Pancreas (tissue), 10 donors: ENCODE data around the gene PTPRK. TPM values are rescaled to one million over a fixed set of nuclear protein-coding genes. Genes with fewer than 3 reads are reported as not detected.

ENCODE experiments used
- ATAC-seq, 4 donors: fragments of 200-7000 bp; cut with Tn5 transposase; one replicate each; pipeline versions ENCODE4 v1.8.0 to v1.9.1; 2020; ENCODE audit warnings: mild to moderate bottlenecking in 4 of 4, moderate library complexity in 4 of 4
- DNase-seq, 6 donors: peaks; one replicate each; pipeline ENCODE4 v3.0.0-alpha.2; 2020
- FAIRE-seq: peaks from 2 replicates; lab custom pipeline; 2012; peaks lifted over from hg19 to GRCh38; lab: Jason Lieb, UNC
- H3K27ac ChIP-seq, 4 donors: fragments of 200-600 bp; sonication (generic); 1 replicate in 3 of 4; 2 replicates in 1 of 4; pipeline versions ENCODE4 v1.5.0 to v1.8.0; 2020
- H3K27me3 ChIP-seq, 4 donors: fragments of 200-600 bp; one replicate each; pipeline ENCODE4 v1.8.0; 2021
- H3K36me3 ChIP-seq, 3 donors: fragments of 200-600 bp; sonication (generic) in 1 of 3; one replicate each; pipeline versions ENCODE4 v1.5.0 to v1.8.0; 2020 to 2021
- H3K4me1 ChIP-seq, 3 donors: fragments of 200-600 bp; one replicate each; pipeline ENCODE4 v1.8.0; 2021
- H3K4me3 ChIP-seq, 4 donors: fragments of 200-600 bp; sonication (generic) in 2 of 4; one replicate each; pipeline versions ENCODE4 v1.5.0 to v1.8.0; 2020 to 2021
- H3K9me3 ChIP-seq, 4 donors: fragments of 200-600 bp; one replicate each; pipeline ENCODE4 v1.8.0; 2021
- WGBS, 2 donors: extraction: QIAGEN DNeasy Blood & Tissue Kit; methylation state at CpG; one replicate each; pipeline ENCODE4 v1.1.7; 2013; 5-methylcytosine and 5-hydroxymethylcytosine counted together
- intact Hi-C, 3 donors: fragments of 100-400 bp; cut with DNase I; formaldehyde crosslinking; loops; one replicate each; pipeline versions ENCODE4 v1.11.1 to v1.14.2; 2022
- polyA plus RNA-seq, 2 donors: library from polyadenylated mRNA; stranded (reverse); fragments of 200-250 nt; gene quantifications; one replicate each; pipeline ENCODE4 v1.2.3, GENCODE V29; 2013
- total RNA-seq, 6 donors: library from RNA; stranded (reverse); fragmentation: NEBNext Ultra II Directional in 4 of 6; extraction: Animal tissue kit (Norgen Biotek cat#: 25700) in 4 of 6; gene quantifications; one replicate each; pipeline versions ENCODE4 v1.2.1 to v1.2.4, GENCODE V29; 2021 to 2023
- TF ChIP-seq, protein P1 (sequence below), 4 donors: fragments of 200-600 bp; sonication (generic) in 3 of 4; IDR thresholded peaks; one replicate each; pipeline versions ENCODE4 v1.5.0 to v1.8.0; 2021; ENCODE audit warnings: antibody characterized with exemption in 4 of 4
- donor health status: healthy with polysubstance abuse.
- donor health status: DM: no; HTN: no; CAD: no; lungs with moderate emphysema.
- donor health status: DM: no; HTN: no; CAD: no.
- donor health status: control.
- donor health status: control.
- donor health status: Bipolar disorder and iron deficiency.
- donor health status: DM: yes; HTN: yes; CAD: no.
- donor health status: DM: no; HTN: no; CAD: no.
- donor health status: DM: no; HTN: no; CAD: no.
- donor health status: DM: yes; HTN: yes; CAD: no.

PTPRK gene
- total and polyA plus RNA-seq, 8 donors = 10.5 to 72.7 (median 51.7) TPM

DNA sequence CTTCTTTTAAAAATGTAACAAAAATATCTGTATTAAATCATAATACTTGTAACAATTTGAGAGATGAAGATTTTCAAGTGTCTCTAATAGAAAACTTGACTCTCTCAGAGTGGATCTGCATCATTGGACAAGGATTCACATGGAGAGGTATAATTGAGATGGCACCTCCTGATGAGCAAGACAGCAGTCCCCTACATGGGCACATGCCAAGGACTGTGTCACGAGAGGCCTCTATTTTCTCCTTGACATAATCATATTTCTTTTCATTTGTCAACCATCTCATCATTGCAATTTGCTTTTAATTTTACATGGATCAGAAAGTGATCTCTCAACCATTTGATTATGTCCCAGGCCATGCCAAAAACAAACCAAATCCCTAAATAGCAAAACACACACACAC lies 412.7 kb downstream of the PTPRK start:
- Histone ChIP-seq H3K4me1 (peaks cover 0 to 19% (median 6%) of the 10 kb centered on the region in 3 donors), H3K27ac (no peak overlapping the region)
- TF ChIP-seq, protein P1, sequence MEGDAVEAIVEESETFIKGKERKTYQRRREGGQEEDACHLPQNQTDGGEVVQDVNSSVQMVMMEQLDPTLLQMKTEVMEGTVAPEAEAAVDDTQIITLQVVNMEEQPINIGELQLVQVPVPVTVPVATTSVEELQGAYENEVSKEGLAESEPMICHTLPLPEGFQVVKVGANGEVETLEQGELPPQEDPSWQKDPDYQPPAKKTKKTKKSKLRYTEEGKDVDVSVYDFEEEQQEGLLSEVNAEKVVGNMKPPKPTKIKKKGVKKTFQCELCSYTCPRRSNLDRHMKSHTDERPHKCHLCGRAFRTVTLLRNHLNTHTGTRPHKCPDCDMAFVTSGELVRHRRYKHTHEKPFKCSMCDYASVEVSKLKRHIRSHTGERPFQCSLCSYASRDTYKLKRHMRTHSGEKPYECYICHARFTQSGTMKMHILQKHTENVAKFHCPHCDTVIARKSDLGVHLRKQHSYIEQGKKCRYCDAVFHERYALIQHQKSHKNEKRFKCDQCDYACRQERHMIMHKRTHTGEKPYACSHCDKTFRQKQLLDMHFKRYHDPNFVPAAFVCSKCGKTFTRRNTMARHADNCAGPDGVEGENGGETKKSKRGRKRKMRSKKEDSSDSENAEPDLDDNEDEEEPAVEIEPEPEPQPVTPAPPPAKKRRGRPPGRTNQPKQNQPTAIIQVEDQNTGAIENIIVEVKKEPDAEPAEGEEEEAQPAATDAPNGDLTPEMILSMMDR (IDR thresholded peaks at IDR 0.05) = no peak

DNA sequence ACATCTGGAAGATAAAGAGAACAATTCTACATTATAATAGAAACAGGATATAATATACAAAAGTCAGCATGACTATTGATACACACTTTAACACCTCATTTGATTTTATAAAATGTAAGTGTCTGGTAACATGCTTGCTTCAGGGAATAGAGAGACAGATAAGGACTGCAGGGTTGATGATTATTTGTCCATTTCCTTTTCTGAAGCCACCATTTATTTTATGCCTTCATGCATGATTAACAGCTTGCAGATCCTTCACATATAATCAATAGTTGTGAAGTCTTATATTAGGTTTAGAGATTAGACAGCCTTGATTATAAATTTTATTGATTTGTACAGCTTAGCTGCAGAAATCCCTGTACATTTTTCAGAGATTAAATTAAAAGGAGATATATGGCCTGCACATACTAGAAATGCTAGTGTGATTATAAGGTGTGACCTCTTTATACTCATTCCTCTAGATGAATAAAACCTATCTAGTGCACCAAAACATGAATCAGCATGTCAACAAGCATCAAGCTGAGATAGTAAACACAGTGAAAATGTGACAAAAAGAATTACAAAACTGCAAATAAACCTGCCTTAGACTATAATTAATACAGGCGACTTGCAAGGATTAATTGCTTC lies 420.7 kb downstream of the PTPRK start:
- no peaks in the 10 kb centered on the region for H3K9me3 ChIP-seq
- no peaks in the 10 kb centered on the region for H3K27me3 ChIP-seq
- peaks cover 3 to 5% (median 4%) of the 10 kb centered on the region in 3 donors for H3K4me1 ChIP-seq
- FAIRE-seq = no peak
- H3K36me3 ChIP-seq = no peaks in the 10 kb centered on the region
- ATAC-seq = no peak
- intact Hi-C loops = no loop called here
- H3K4me3 ChIP-seq = no peak overlapping the region
- WGBS, 2 donors = 52 to 57% methylated on average over 1 of the region's 1 CpG
- TF ChIP-seq, protein P1 (IDR thresholded peaks at IDR 0.05) = no peak
- no peak overlapping the region for H3K27ac ChIP-seq
- no peak for DNase-seq

More for the DNA sequence above, 412.7 kb downstream of the PTPRK start:
- no peaks in the 10 kb centered on the region for H3K9me3 ChIP-seq
- H3K27me3 ChIP-seq = no peaks in the 10 kb centered on the region
- ATAC-seq (no peak), FAIRE-seq (no peak), DNase-seq (no peak)
- 82 to 98% methylated on average over 1 of the region's 1 CpG for WGBS, 2 donors
- no peak overlapping the region for H3K4me3 ChIP-seq
- H3K36me3 ChIP-seq = no peaks in the 10 kb centered on the region
- intact Hi-C loops = no loop called here

DNA sequence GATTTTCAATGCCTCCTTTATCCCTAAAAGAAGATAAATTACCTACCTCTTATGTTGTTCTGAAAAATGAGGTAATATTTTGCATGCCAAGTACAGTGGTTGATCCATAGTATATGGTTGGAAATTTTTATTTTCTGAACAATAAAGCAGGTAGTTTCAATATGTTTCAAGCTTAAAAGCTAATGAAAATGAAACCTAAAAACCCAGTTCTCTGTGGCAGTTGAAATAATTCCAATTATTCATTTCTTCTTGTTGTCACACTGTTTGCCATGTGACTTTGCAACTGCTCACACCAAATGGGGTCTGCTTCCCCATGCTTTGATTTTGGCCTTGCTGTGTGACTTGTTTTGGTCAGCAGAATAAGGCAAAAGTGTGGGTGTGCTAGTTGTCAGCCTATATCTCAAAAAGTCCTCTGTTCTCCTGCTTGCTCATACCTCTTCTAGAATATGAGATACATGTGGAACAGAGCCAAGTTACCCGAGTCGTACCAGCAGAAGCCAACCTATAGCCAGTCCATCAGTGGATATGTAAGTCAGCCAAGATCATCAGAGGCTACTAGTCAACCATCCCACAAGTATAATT lies 422.3 kb downstream of the PTPRK start:
- ATAC-seq = no peak
- FAIRE-seq = no peak
- Histone ChIP-seq H3K36me3 (no peaks in the 10 kb centered on the region), H3K9me3 (no peaks in the 10 kb centered on the region), H3K27me3 (no peaks in the 10 kb centered on the region), H3K27ac (no peak overlapping the region), H3K4me3 (no peak overlapping the region), H3K4me1 (peaks cover 3 to 5% (median 4%) of the 10 kb centered on the region in 3 donors)
- TF ChIP-seq, protein P1 (IDR thresholded peaks at IDR 0.05) = no peak
- intact Hi-C loops = no loop called here
- no peak for DNase-seq
- 39 to 43% methylated on average over 2 of the region's 2 CpGs for WGBS, 2 donors

DNA sequence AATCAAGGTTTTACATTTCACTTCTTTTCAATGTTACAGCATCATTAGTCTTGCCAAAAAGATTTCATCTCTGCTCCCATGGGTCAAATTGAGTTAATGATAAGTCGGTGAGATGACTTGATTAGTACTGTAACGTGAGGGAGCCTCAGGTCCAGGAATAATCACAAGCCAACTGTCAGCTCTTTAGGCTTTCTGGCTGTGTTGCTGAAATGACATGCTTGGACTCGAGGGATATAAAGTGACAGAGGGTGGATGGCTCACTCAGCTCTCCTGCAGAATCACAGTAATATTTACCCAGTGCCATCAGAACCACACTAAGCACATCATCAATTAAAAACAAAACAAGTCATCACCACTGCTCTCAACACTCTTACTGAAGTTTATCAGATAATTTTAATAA lies 423.4 kb downstream of the PTPRK start:
- Histone ChIP-seq H3K4me1 (peaks cover 3 to 5% (median 4%) of the 10 kb centered on the region in 3 donors), H3K9me3 (no peaks in the 10 kb centered on the region), H3K4me3 (no peak overlapping the region), H3K27me3 (no peaks in the 10 kb centered on the region), H3K36me3 (no peaks in the 10 kb centered on the region), H3K27ac (no peak overlapping the region)
- no peak for DNase-seq
- 45 to 56% methylated on average over 3 of the region's 3 CpGs for WGBS, 2 donors
- FAIRE-seq = no peak
- intact Hi-C loops = no loop called here
- peak in 1 of 4 donors; percentile 55 for ATAC-seq
- TF ChIP-seq, protein P1 (IDR thresholded peaks at IDR 0.05) = no peak

DNA sequence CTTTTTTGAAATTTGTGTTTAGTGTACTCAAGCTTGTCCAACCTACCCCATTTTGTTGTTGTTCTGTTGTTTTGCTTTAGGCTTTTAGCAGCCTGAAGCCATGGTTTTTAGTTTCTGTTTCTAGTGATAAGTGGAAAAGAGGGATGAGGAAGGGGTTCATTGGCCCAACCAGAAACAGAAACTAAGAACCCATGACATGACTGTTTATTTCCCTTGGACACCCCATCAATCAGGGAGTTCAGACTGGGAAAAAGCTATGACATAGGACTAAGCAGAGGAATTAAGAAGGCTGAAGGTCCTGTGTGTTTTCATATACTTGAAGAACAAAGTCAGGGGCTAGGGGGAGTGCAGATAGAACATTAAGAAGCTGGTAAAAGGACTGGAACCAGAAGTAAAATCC lies 425.0 kb downstream of the PTPRK start:
- FAIRE-seq (no peak), DNase-seq (no peak), ATAC-seq (no peak)
- Histone ChIP-seq H3K27me3 (no peaks in the 10 kb centered on the region), H3K4me3 (no peak overlapping the region), H3K27ac (peak overlapping the region in 1 of 4 donors; percentile 12), H3K36me3 (no peaks in the 10 kb centered on the region), H3K9me3 (no peaks in the 10 kb centered on the region), H3K4me1 (peaks cover 0 to 5% (median 4%) of the 10 kb centered on the region in 3 donors)
- TF ChIP-seq, protein P1 (IDR thresholded peaks at IDR 0.05) = no peak
- intact Hi-C loops = no loop called here
